ENCODE results near the gene OR51A4. TPM values are rescaled to one million over a fixed set of nuclear protein-coding genes. Genes with fewer than 3 reads are reported as not detected.

The OR51A4 gene
- total and polyA plus RNA-seq, 12 donors: not detected

GRCh38 chr11:4919250-4919649, 28.2 kb downstream of the OR51A4 start, which contains the start of gene OR51G2:
Gene OR51G2 (minus strand): TSS chr11:4919350. CDS start chr11:4915663, 3,687 bp downstream.
- intact Hi-C loops (cut with DNase I): loop anchor here in 1 of 10 donors (10.0 kb wide), 1 partner anchor 46 kb away; no protein-coding TSS in a partner anchor
- TF ChIP-seq CTCF (IDR thresholded peaks at IDR 0.05): no peak
- Histone ChIP-seq H3K4me3 (no peak within 1 kb of the TSS), H3K4me1 (no peaks in the 10 kb centered on the region), H3K27ac (no peak within 1 kb of the TSS), H3K9me3 (no peaks in the 10 kb centered on the region), H3K27me3 (no peaks in the 10 kb centered on the region), H3K36me3 (no peaks in the 10 kb centered on the region)
- DNase-seq (no peak), ATAC-seq (no peak)
- 73 to 81% methylated on average over 4 of the region's 4 CpGs for WGBS, 2 donors

GRCh38 chr11:4916581-4916980, 30.8 kb downstream of the OR51A4 start:
- intact Hi-C loops (cut with DNase I): loop anchor here in 1 of 10 donors (10.0 kb wide), 1 partner anchor 48 kb away; no protein-coding TSS in a partner anchor
- TF ChIP-seq CTCF (IDR thresholded peaks at IDR 0.05): no peak

GRCh38 chr11:4903484-4903883, 43.9 kb downstream of the OR51A4 start, which contains the start of gene OR51A7:
Gene OR51A7 (plus strand): TSS chr11:4903783. CDS start chr11:4907370, 3,587 bp downstream.
- no peak for DNase-seq
- Histone ChIP-seq H3K27ac (no peak within 1 kb of the TSS), H3K9me3 (no peaks in the 10 kb centered on the region), H3K36me3 (no peaks in the 10 kb centered on the region), H3K4me1 (no peaks in the 10 kb centered on the region), H3K4me3 (no peak within 1 kb of the TSS), H3K27me3 (peaks cover 0 to 5% (median 0%) of the 10 kb centered on the region in 7 donors)
- intact Hi-C loops (cut with DNase I): no loop called here
- TF ChIP-seq CTCF (IDR thresholded peaks at IDR 0.05): no peak
- ATAC-seq: no peak

More at GRCh38 chr11:4916581-4916980, 30.8 kb downstream of the OR51A4 start:
- no peaks in the 10 kb centered on the region for H3K27me3 ChIP-seq
- no peak overlapping the region for H3K4me3 ChIP-seq
- no peak for ATAC-seq
- no peak for DNase-seq
- H3K4me1 ChIP-seq: no peaks in the 10 kb centered on the region
- no peak overlapping the region for H3K27ac ChIP-seq
- H3K36me3 ChIP-seq: no peaks in the 10 kb centered on the region
- no peaks in the 10 kb centered on the region for H3K9me3 ChIP-seq

Other genes with a start within 250 kb of the OR51A4 start
- gene OR51E2, start 249.8 kb downstream of the OR51A4 start, total RNA-seq: under 1 TPM in 4 of 10 donors, not detected in 6; 0.12 to 0.25 (median 0.16) TPM
- gene OR51E2, start 249.8 kb downstream of the OR51A4 start, polyA plus RNA-seq: under 1 TPM; 0.07 to 0.25 TPM
- gene MMP26, start 242.8 kb downstream of the OR51A4 start, total RNA-seq: not detected
- gene MMP26, start 242.8 kb downstream of the OR51A4 start, polyA plus RNA-seq: not detected
- gene OR51F1, start 177.7 kb downstream of the OR51A4 start, total RNA-seq: not detected
- gene OR51F1, start 177.7 kb downstream of the OR51A4 start, polyA plus RNA-seq: not detected
- not detected for gene OR52R1, start 143.2 kb downstream of the OR51A4 start, total RNA-seq
- not detected for gene OR52R1, start 143.2 kb downstream of the OR51A4 start, polyA plus RNA-seq
- gene OR51F2, start 126.3 kb downstream of the OR51A4 start, total RNA-seq: not detected
- not detected for gene OR51F2, start 126.3 kb downstream of the OR51A4 start, polyA plus RNA-seq
- not detected for gene OR51S1, start 98.4 kb downstream of the OR51A4 start, total RNA-seq
- gene OR51S1, start 98.4 kb downstream of the OR51A4 start, polyA plus RNA-seq: not detected
- gene OR51T1, start 65.7 kb downstream of the OR51A4 start, total RNA-seq: not detected
- not detected for gene OR51T1, start 65.7 kb downstream of the OR51A4 start, polyA plus RNA-seq
- not detected for gene OR51A7, start 43.8 kb downstream of the OR51A4 start, total RNA-seq
- not detected for gene OR51A7, start 43.8 kb downstream of the OR51A4 start, polyA plus RNA-seq
- not detected for gene OR51G2, start 28.3 kb downstream of the OR51A4 start, total RNA-seq
- gene OR51G2, start 28.3 kb downstream of the OR51A4 start, polyA plus RNA-seq: not detected
- gene OR51G1, start 23.3 kb downstream of the OR51A4 start, total RNA-seq: not detected
- gene OR51G1, start 23.3 kb downstream of the OR51A4 start, polyA plus RNA-seq: not detected
- not detected for gene OR51A2, start 8.1 kb upstream of the OR51A4 start, total RNA-seq
- not detected for gene OR51A2, start 8.1 kb upstream of the OR51A4 start, polyA plus RNA-seq
- not detected for gene OR51L1, start 47.2 kb upstream of the OR51A4 start, total RNA-seq
- not detected for gene OR51L1, start 47.2 kb upstream of the OR51A4 start, polyA plus RNA-seq
- gene OR52J3, start 98.9 kb upstream of the OR51A4 start, total RNA-seq: not detected
- gene OR52J3, start 98.9 kb upstream of the OR51A4 start, polyA plus RNA-seq: not detected
- gene OR52E2, start 112.0 kb upstream of the OR51A4 start, total RNA-seq: not detected
- not detected for gene OR52E2, start 112.0 kb upstream of the OR51A4 start, polyA plus RNA-seq
- not detected for gene OR52E1, start 122.0 kb upstream of the OR51A4 start, total RNA-seq
- gene OR52E1, start 122.0 kb upstream of the OR51A4 start, polyA plus RNA-seq: not detected
- not detected for gene OR52A5, start 190.8 kb upstream of the OR51A4 start, total RNA-seq
- not detected for gene OR52A5, start 190.8 kb upstream of the OR51A4 start, polyA plus RNA-seq
- gene OR52A1, start 207.2 kb upstream of the OR51A4 start, total RNA-seq: not detected
- not detected for gene OR52A1, start 207.2 kb upstream of the OR51A4 start, polyA plus RNA-seq

Measured in heart right ventricle (tissue), 16 donors.